GM21825 (cell line): Measurements from ENCODE around the gene SERINC5.

Experiments
- ATAC-seq: cut with Tn5 transposase; IDR thresholded peaks from one replicate; pipeline ENCODE4 v1.9.1; 2021; ENCODE audit warnings: mild to moderate bottlenecking, moderate library complexity; ENCODE audit not compliant: unreplicated experiment

The SERINC5 gene

GRCh38 chr5:80230269-80230992 is 25.4 kb downstream of the SERINC5 start:
- ATAC-seq = no peak

GRCh38 chr5:80229902-80230255 is 26.0 kb downstream of the SERINC5 start:
- no peak for ATAC-seq

GRCh38 chr5:80227979-80228596 is 27.8 kb downstream of the SERINC5 start:
- ATAC-seq = no peak

GRCh38 chr5:80225934-80226326 is 29.9 kb downstream of the SERINC5 start:
- no peak for ATAC-seq

- ATAC-seq = no peak
These were observed 30.5 kb downstream of the SERINC5 start for GRCh38 chr5:80225189-80225933.

GRCh38 chr5:80223561-80223960 is 32.3 kb downstream of the SERINC5 start:
- no peak for ATAC-seq

GRCh38 chr5:80220245-80220897 is 35.5 kb downstream of the SERINC5 start:
- no peak for ATAC-seq

- no peak for ATAC-seq
These were observed 36.5 kb downstream of the SERINC5 start for GRCh38 chr5:80219391-80219790.

- ATAC-seq = no peak
These were observed 38.2 kb downstream of the SERINC5 start for GRCh38 chr5:80217667-80218066.

GRCh38 chr5:80216753-80217596 is 38.9 kb downstream of the SERINC5 start:
- no peak for ATAC-seq

- no peak for ATAC-seq
These were observed 39.8 kb downstream of the SERINC5 start for GRCh38 chr5:80216096-80216495.

GRCh38 chr5:80215523-80215922 is 40.3 kb downstream of the SERINC5 start:
- no peak for ATAC-seq

- no peak for ATAC-seq
These were observed 42.4 kb downstream of the SERINC5 start for GRCh38 chr5:80213466-80213865.

GRCh38 chr5:80212171-80212667 is 43.6 kb downstream of the SERINC5 start:
- ATAC-seq = no peak

- ATAC-seq = no peak
These were observed 44.5 kb downstream of the SERINC5 start for GRCh38 chr5:80211327-80211726.

GRCh38 chr5:80210014-80210413 is 45.8 kb downstream of the SERINC5 start:
- ATAC-seq = no peak

- ATAC-seq = no peak
These were observed 47.5 kb downstream of the SERINC5 start for GRCh38 chr5:80208381-80208780.

- no peak for ATAC-seq
These were observed 48.0 kb downstream of the SERINC5 start for GRCh38 chr5:80207832-80208231.

GRCh38 chr5:80206282-80206681 is 49.6 kb downstream of the SERINC5 start:
- ATAC-seq = no peak

GRCh38 chr5:80205846-80206245 is 50.0 kb downstream of the SERINC5 start:
- ATAC-seq = no peak
